Breast epithelium (tissue), 3 donors: ENCODE measurements around the gene SLC22A23.

Experiments
- CTCF ChIP-seq, 3 donors: fragments of 450-650 bp; IDR thresholded peaks; one replicate each; pipeline ENCODE4 v1.5.1; 2016 to 2017; ENCODE audit warnings: antibody characterized with exemption in 3 of 3, mild to moderate bottlenecking in 3 of 3, moderate library complexity in 3 of 3
- POLR2A ChIP-seq: fragments of 450-650 bp; IDR thresholded peaks from one replicate; pipeline ENCODE4 v1.6.1; 2016; ENCODE audit warnings: antibody characterized with exemption, mild to moderate bottlenecking, moderate library complexity

DNA sequence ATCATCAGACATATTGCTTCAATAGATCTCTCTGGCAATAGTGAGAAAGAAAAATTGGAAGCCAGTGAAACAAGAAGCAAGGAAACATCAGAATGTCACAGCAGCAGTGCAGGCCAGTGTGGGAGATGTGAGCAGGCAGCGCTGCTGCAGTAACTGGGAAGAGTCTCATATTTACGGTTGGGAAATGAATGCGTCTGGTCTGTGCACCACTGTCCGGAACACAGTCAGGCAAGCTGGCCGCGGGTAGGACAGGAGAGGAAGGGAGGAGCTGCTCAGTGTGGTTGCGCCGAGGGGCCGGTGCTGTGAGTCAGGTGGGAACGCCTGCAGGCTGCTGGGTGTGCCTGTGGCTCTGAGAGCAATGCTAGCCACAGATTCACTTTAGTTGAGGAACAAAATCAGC lies 204.5 kb downstream of the SLC22A23 start:
- no peak for TF ChIP-seq CTCF (IDR thresholded peaks at IDR 0.05)
- TF ChIP-seq POLR2A, result no peak
